Measurements from ENCODE around the gene MAST4. TPM values are rescaled to one million over a fixed set of nuclear protein-coding genes. Genes with fewer than 3 reads are reported as not detected.

The MAST4 gene
- total RNA-seq, 1 donor from 2014 or later: 19.1 TPM

GRCh38 chr5:66945389-66946349 is 349.5 kb downstream of the MAST4 start:
- H3K36me3 ChIP-seq (ENCODE audit: control insufficient read depth, insufficient read depth, low read length): no peaks in the 10 kb centered on the region
- no peak for TF ChIP-seq CTCF (IDR thresholded peaks at IDR 0.05; ENCODE audit: insufficient read depth, low read length, poor library complexity, severe bottlenecking)
- no peak overlapping the region for H3K4me3 ChIP-seq (ENCODE audit: low read depth, low read length)

GRCh38 chr5:66947458-66947857 is 351.3 kb downstream of the MAST4 start:
- Histone ChIP-seq H3K4me3 (ENCODE audit: low read depth, low read length) (no peak overlapping the region), H3K36me3 (ENCODE audit: control insufficient read depth, insufficient read depth, low read length) (no peaks in the 10 kb centered on the region), H3K27me3 (ENCODE audit: control insufficient read depth, insufficient read depth, low read length) (no peaks in the 10 kb centered on the region)
- TF ChIP-seq CTCF (IDR thresholded peaks at IDR 0.05; ENCODE audit: insufficient read depth, low read length, poor library complexity, severe bottlenecking): no peak
- DNase-seq (ENCODE audit: low read depth): no peak

More at GRCh38 chr5:66945389-66946349, 349.5 kb downstream of the MAST4 start:
- H3K27me3 ChIP-seq (ENCODE audit: control insufficient read depth, insufficient read depth, low read length): no peaks in the 10 kb centered on the region
- DNase-seq (ENCODE audit: low read depth): no peak

GRCh38 chr5:66949066-66949465 is 352.9 kb downstream of the MAST4 start:
- no peak for DNase-seq (ENCODE audit: low read depth)

GRCh38 chr5:66952153-66952552 is 356.0 kb downstream of the MAST4 start:
- no peak for TF ChIP-seq CTCF (IDR thresholded peaks at IDR 0.05; ENCODE audit: insufficient read depth, low read length, poor library complexity, severe bottlenecking)
- Histone ChIP-seq H3K4me3 (ENCODE audit: low read depth, low read length) (no peak overlapping the region), H3K27me3 (ENCODE audit: control insufficient read depth, insufficient read depth, low read length) (no peaks in the 10 kb centered on the region), H3K36me3 (ENCODE audit: control insufficient read depth, insufficient read depth, low read length) (no peaks in the 10 kb centered on the region)
- DNase-seq (ENCODE audit: low read depth): no peak

More at GRCh38 chr5:66949066-66949465, 352.9 kb downstream of the MAST4 start:
- TF ChIP-seq CTCF (IDR thresholded peaks at IDR 0.05; ENCODE audit: insufficient read depth, low read length, poor library complexity, severe bottlenecking): no peak
- Histone ChIP-seq H3K36me3 (ENCODE audit: control insufficient read depth, insufficient read depth, low read length) (no peaks in the 10 kb centered on the region), H3K4me3 (ENCODE audit: low read depth, low read length) (no peak overlapping the region), H3K27me3 (ENCODE audit: control insufficient read depth, insufficient read depth, low read length) (no peaks in the 10 kb centered on the region)

GRCh38 chr5:66956439-66956838 is 360.2 kb downstream of the MAST4 start:
- H3K36me3 ChIP-seq (ENCODE audit: control insufficient read depth, insufficient read depth, low read length): no peaks in the 10 kb centered on the region
- no peaks in the 10 kb centered on the region for H3K27me3 ChIP-seq (ENCODE audit: control insufficient read depth, insufficient read depth, low read length)
- H3K4me3 ChIP-seq (ENCODE audit: low read depth, low read length): no peak overlapping the region
- no peak for DNase-seq (ENCODE audit: low read depth)
- TF ChIP-seq CTCF (IDR thresholded peaks at IDR 0.05; ENCODE audit: insufficient read depth, low read length, poor library complexity, severe bottlenecking): no peak

Data from kidney epithelial cell (primary cell).